ENCODE data around the gene GSTA4. TPM values are rescaled to one million over a fixed set of nuclear protein-coding genes. Genes with fewer than 3 reads are reported as not detected.
A peak's percentile ranks its signal among the peaks of the same experiment; 100 is the strongest.
"Not testable (repeated sequence)": the region's sequence is repeated elsewhere in the genome, so short reads cannot be mapped to it uniquely, and the experiment has no call there.

GSTA4 gene
- total RNA-seq, 1 donor from 2014 or later, result 24.1 TPM

GRCh38 chr6:53018446-53018845, 23.4 kb upstream of the GSTA4 start:
- ATAC-seq (no peak), DNase-seq (ENCODE audit: low spot score) (no peak)
- intact Hi-C loops (cut with DNase I), result no loop called here

DNA sequence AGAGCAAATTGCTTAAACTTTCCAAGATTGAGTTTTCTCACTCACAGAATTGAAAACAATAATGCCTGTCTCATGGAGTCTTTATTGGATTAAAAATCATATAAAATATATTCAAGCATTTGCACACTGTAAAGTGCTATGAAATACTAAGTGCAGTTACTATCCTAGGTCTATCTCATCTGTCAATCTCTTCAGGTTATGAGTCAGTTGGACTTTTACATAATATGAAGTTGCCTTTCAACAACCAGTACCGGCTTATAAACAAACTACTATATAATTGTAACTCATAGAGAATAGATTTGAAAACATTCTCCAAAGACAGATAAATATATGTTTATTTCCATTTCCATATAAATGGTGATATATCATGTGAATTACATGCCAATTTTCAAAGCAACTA, 20.4 kb upstream of the GSTA4 start:
- ATAC-seq (no peak), DNase-seq (ENCODE audit: low spot score) (no peak)
- intact Hi-C loops (cut with DNase I), result no loop called here

DNA sequence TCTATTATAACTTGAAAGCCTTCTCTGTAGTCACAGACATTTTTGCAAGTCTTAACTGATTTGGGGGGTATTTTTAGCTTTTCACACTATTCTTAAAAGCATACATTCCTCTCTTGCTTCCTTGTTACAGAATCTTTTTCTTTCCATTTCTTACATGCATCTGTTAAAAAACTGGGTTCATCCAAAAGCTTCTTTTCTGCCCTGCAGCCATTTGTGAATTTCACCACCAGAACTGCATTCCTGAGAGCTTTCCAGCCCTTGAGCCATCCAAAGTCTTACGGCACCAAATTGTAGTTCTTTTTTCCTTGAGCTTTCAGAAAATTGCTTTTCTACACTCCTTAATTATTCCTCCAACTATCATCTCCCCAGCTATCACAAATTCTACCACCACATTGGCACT, 19.7 kb upstream of the GSTA4 start:
- ATAC-seq, result peak; percentile 65
- no peak for DNase-seq (ENCODE audit: low spot score)
- intact Hi-C loops (cut with DNase I), result no loop called here

DNA sequence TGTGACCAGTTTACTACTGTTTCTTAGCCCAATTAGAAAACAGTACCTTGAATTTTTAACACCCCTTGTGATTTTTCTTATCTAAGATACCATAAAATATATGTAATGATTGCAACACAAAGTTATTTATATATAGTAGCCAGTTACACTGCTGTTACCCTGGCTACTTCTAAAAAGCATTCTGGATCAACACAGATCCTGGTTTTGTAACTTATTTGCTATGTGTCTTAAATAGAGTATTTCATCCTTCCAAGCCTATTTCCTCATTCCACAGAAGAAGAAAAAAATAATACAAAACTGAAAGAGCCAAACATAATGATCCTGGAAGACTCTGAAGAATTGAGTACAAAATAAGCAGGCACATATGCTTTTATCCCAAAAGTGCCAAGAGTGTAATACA, 19.0 kb upstream of the GSTA4 start:
- peak; percentile 86 for ATAC-seq
- intact Hi-C loops (cut with DNase I), result no loop called here

DNA sequence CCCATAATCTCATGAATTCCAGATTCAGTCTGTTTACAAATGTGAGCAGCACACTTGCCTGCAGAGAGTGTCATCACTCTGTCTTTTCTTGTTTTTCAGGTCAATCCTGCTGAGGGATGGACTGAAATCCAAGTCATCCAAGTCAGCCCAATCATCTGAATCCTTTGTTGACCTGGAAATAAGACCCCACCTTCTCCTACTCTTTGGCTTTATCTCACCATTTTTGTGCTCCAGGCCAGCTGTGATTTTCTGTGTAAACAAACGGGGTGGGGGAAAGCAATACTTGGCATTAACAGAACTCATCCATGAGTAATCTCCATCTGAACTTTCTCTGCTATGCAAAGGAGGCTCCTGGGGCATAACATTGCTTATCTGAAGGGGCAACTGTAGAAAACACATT, 16.9 kb upstream of the GSTA4 start:
- intact Hi-C loops (cut with DNase I), result no loop called here
- ATAC-seq, result no peak
- DNase-seq (ENCODE audit: low spot score), result no peak

More for the DNA sequence above, 19.0 kb upstream of the GSTA4 start:
- DNase-seq (ENCODE audit: low spot score), result no peak

DNA sequence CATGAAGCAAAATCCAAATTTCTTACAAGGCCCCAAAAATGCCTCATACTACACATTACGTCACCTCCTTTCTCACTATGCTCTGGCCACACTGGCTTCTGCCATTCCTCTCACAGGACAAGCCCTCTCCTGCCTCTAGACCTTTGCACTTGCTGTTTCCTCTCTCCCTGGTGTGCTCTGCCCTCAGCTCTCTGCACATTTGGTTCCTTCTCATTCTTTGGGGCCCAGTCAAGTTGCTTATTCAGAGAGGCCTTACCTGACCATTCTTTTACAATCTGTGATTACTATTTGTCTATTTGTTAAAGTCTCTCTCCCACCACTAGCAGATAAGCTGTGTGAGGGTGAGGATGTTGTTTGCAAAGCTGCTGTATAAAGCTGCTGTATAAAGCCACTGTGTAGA, 15.4 kb upstream of the GSTA4 start:
- ATAC-seq, result no peak
- DNase-seq (ENCODE audit: low spot score), result no peak
- intact Hi-C loops (cut with DNase I), result no loop called here

- intact Hi-C loops (cut with DNase I), result no loop called here
- DNase-seq (ENCODE audit: low spot score) (no peak), ATAC-seq (no peak)
Measured at GRCh38 chr6:53009511-53009910, 14.4 kb upstream of the GSTA4 start.

GRCh38 chr6:53009056-53009455, 14.0 kb upstream of the GSTA4 start:
- DNase-seq (ENCODE audit: low spot score) (no peak), ATAC-seq (no peak)
- intact Hi-C loops (cut with DNase I), result no loop called here

DNA sequence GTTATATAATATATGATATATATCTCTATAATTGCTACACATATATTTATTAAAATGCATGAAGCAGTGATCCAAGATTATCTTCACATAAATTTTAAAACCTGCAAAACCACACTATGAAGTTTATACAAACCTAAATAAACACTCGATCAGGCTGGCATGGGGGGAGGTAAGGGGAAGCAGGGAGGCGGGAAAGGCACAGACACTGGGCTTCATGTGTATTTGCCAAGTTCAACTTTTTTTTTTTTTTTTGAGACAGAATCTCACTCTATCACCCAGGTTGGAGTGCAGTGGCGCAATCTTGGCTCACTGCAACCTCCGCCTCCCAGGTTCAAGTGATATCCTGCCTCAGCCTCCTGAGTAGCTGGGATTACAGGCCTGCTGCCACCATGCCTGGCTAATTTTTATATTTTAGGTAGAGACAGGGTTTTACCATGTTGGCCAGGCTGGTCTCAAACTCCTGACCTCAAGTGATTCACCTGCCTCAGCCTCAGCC, 13.2 kb upstream of the GSTA4 start:
- DNase-seq (ENCODE audit: low spot score); intact Hi-C loops (cut with DNase I); ATAC-seq: not testable (repeated sequence)

- intact Hi-C loops (cut with DNase I), result no loop called here
- DNase-seq (ENCODE audit: low spot score), result no peak
- ATAC-seq, result no peak
Measured at GRCh38 chr6:53005663-53006250, 10.7 kb upstream of the GSTA4 start.

GRCh38 chr6:52999456-52999855, 4.4 kb upstream of the GSTA4 start:
- intact Hi-C loops (cut with DNase I), result no loop called here
- ATAC-seq (no peak), DNase-seq (ENCODE audit: low spot score) (no peak)

- intact Hi-C loops (cut with DNase I), result no loop called here
- no peak for DNase-seq (ENCODE audit: low spot score)
- no peak for ATAC-seq
Measured at GRCh38 chr6:52998603-52999002, 3.5 kb upstream of the GSTA4 start.

DNA sequence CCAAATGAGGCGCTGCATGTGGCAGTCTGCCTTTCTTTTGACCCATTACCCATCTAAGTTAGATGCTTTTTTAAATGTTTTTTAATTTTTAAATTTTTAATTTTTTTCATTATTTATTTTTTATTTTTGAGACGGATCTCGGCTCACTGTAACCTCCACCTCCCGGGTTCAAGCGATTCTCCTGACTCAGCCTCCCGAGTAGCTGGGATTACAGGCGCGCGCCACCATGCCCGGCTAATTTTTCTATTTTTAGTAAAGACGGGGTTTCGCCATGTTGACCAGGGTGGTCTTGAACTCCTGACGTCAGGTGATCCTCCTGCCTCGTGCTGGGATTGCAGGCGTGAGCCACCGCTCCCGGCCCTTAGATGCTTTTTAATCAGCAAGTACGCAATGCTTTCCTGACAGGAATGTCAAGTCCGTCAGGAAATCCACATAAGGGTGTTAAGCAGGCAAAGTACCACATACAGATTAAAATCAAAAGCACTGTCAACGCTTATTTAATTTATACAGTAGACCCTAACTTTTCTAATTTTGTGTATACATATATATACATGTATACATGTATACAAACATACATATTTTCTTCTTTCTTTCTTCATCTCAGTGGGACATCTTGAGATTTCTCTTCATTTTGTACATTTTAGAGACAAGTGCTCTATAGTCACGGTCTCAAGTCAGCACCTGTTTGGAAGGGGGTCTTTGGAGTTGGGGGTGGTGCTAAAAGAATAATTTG, 995 bp upstream of the GSTA4 start:
- DNase-seq (ENCODE audit: low spot score) (no peak), ATAC-seq (peak; percentile 9)
- intact Hi-C loops (cut with DNase I), result no loop called here

DNA sequence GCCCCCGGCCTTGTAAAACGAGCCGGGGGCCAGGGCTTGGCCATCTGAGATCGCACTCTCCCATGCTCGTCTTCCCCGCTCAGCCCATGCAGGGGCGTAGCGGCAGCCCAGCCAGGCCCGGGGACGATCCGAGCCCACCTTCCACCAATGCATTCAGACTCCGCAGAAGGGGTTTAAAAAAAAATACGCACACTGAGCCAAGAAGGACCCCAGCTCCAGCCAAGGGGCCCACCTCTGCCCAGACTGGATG, 320 bp downstream of the GSTA4 start:
- ATAC-seq, result peak; percentile 49
- peak; percentile 78 for DNase-seq (ENCODE audit: low spot score)
- intact Hi-C loops (cut with DNase I), result no loop called here

- DNase-seq (ENCODE audit: low spot score), result no peak
- intact Hi-C loops (cut with DNase I), result no loop called here
Measured at GRCh38 chr6:52994031-52994838, 849 bp downstream of the GSTA4 start.

DNA sequence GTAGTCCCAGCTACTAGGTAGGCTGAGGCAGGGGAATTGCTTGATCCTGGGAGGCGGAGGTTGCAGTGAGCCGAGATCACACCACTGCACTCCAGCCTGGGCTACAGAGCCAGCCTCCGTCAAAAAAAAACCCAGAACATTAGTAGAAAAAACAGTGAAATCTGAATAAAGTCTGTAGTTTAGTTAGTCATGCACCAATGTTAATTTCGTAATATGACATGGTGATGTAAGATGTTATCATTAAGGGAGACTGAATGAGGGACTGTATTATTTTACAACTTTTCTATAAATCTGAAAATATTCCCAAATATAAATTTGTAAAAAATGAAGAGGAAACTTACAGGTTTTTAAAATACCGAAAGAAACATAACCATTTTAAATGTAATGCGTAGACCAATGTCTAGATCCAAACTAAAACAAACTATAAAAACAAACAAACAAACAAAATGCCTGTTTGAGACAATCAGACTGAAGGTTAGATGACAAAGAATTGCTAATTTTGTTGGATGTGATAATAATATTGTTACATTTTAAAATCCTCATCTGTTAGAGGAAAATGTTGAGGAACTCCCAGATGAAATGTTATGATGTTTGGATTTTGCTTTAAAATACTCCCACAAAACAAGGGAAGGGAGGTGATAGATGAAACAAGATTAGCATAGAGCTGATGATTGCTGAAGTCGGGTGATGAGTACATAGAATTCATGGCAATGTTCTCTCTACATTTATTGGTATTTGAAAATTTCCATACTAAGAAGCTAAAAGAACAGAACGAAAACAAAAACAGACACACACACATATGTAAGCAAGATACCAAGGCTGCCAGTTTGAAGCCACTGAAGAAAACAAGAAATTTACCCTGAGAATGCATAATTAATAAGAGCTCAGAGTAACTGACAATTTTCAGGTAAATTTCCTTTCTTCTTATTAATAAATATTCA, 1.8 kb downstream of the GSTA4 start:
- intact Hi-C loops (cut with DNase I), result no loop called here
- DNase-seq (ENCODE audit: low spot score), result no peak
- ATAC-seq, result no peak

More at GRCh38 chr6:52994031-52994838, 849 bp downstream of the GSTA4 start:
- ATAC-seq, result no peak

DNA sequence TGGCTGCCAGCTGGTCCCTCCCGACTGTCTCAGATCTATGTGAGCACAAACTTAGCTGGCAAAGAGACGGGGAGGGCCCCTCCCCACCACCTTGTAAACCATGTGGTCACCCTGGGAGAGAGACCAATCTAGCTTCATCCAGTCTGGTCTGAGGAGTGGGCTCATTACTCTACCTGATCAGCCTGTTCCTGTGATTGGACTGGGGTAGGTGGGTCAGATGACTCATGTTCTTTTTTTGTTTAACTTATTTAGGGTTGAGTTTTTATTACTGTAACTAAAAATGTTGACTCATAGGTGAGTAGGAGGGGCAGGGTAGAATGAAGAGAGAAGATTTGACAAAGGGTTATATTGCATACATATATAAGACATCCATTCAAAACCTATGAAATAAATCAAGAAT, 4.7 kb downstream of the GSTA4 start:
- intact Hi-C loops (cut with DNase I), result no loop called here
- DNase-seq (ENCODE audit: low spot score) (no peak), ATAC-seq (no peak)

DNA sequence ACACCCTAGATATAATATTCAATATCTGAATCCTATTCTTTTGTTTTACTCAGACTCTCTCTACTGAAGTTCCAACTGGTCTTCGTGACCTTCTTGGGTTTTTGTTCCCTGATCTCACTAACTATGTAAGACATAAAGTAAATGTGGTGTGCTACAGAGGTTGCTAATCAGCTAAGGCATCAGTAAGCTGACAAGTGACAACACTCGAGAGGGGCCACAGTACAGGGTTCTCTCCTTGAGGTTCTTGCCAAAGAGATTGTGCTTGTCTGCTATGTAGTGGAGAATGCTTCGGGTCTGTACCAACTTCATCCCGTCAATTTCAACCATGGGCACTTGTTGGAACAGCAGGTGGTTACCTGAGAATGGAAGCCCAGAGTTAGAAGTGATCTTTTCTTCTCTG, 9.9 kb downstream of the GSTA4 start:
- no peak for DNase-seq (ENCODE audit: low spot score)
- ATAC-seq, result no peak
- intact Hi-C loops (cut with DNase I), result no loop called here

DNA sequence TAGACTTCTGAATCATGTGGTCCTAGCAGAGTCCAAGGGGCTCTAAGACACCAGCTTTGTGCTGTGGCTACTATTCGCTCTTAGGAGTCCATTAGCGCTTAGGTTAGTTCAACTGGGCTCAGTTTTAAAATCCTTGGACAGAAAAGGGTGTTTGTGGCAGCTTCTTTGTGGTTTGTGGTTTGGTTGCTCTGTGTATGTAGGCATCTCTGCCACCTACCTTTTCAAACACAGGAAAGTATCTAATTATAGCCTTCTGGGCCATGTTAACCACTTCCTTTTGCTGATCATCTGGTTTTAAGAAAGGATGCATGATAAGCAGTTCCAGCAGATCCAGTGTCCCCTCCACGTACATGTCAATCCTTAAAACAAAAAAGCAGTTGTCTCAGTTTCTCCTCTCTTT, 10.8 kb downstream of the GSTA4 start:
- no peak for DNase-seq (ENCODE audit: low spot score)
- intact Hi-C loops (cut with DNase I), result no loop called here
- ATAC-seq, result no peak
